Liver (tissue), 9 donors: ENCODE measurements around the gene PDCD6IP. TPM values are rescaled to one million over a fixed set of nuclear protein-coding genes. Genes with fewer than 3 reads are reported as not detected.

Experiments used
- DNase-seq: peaks from one replicate; pipeline ENCODE4 v3.0.0-alpha.2; 2017; ENCODE audit warnings: low spot score
- H3K27ac ChIP-seq, 2 donors: one replicate each; pipeline ENCODE4 v1.7.0; 2013; ENCODE audit warnings: inconsistent platforms in 2 of 2, low read length in 2 of 2, control low read depth in 1 of 2, low read depth in 1 of 2, mild to moderate bottlenecking in 1 of 2
- H3K27me3 ChIP-seq, 4 donors: one replicate each; pipeline versions ENCODE4 v1.6.1 to v1.7.0; 2013; ENCODE audit warnings: low read length in 3 of 4, inconsistent platforms in 1 of 4, mild to moderate bottlenecking in 1 of 4, moderate library complexity in 1 of 4; ENCODE audit not compliant: control insufficient read depth in 4 of 4, insufficient read depth in 4 of 4
- H3K36me3 ChIP-seq, 4 donors: one replicate each; pipeline versions ENCODE4 v1.6.1 to v1.7.0; 2013; ENCODE audit warnings: low read length in 3 of 4, mild to moderate bottlenecking in 3 of 4, low read depth in 1 of 4, moderate library complexity in 1 of 4; ENCODE audit not compliant: control insufficient read depth in 4 of 4, insufficient read depth in 3 of 4
- H3K4me1 ChIP-seq, 4 donors: one replicate each; pipeline versions ENCODE4 v1.6.1 to v1.7.0; 2013; ENCODE audit warnings: low read length in 3 of 4, mild to moderate bottlenecking in 3 of 4, moderate library complexity in 1 of 4; ENCODE audit not compliant: control insufficient read depth in 4 of 4, insufficient read depth in 4 of 4
- H3K4me3 ChIP-seq, 3 donors: one replicate each; pipeline versions ENCODE4 v1.6.1 to v1.7.0; 2013; ENCODE audit warnings: low read length in 3 of 3, control low read depth in 1 of 3, low read depth in 1 of 3, mild to moderate bottlenecking in 1 of 3
- H3K9ac ChIP-seq, 2 donors: one replicate each; pipeline ENCODE4 v1.7.0; 2013; ENCODE audit warnings: low read length in 2 of 2, mild to moderate bottlenecking in 2 of 2, moderate library complexity in 2 of 2, control low read depth in 1 of 2, low read depth in 1 of 2
- H3K9me3 ChIP-seq, 4 donors: one replicate each; pipeline versions ENCODE4 v1.6.1 to v1.7.0; 2013; ENCODE audit warnings: low read length in 3 of 4; ENCODE audit not compliant: control insufficient read depth in 4 of 4
- CTCF ChIP-seq: fragments of 150-350 bp; IDR thresholded peaks from 2 replicates; pipeline ENCODE4 v1.5.1; 2017; ENCODE audit warnings: improper control_type of control experiment, low read depth, low read length; ENCODE audit not compliant: missing input control
- EGR1 ChIP-seq, 2 donors: IDR thresholded peaks; 2 replicates each; pipeline ENCODE4 v1.6.1; 2016 to 2018; ENCODE audit warnings: antibody characterized with exemption in 2 of 2, low read depth in 2 of 2
- FOXA1 ChIP-seq: IDR thresholded peaks from 2 replicates; pipeline ENCODE4 v1.6.1; 2016; ENCODE audit warnings: antibody characterized with exemption
- FOXA2 ChIP-seq: IDR thresholded peaks from 2 replicates; pipeline ENCODE4 v1.6.1; 2016; ENCODE audit warnings: antibody characterized with exemption
- GABPA ChIP-seq, 2 donors: IDR thresholded peaks in 1 of 2; conservative IDR thresholded peaks in 1 of 2; 2 replicates each; pipeline ENCODE4 v1.6.1; 2016; ENCODE audit warnings: antibody characterized with exemption in 2 of 2, mild to moderate bottlenecking in 1 of 2, moderate library complexity in 1 of 2
- HNF4A ChIP-seq, 2 donors: conservative IDR thresholded peaks; 2 replicates each; pipeline ENCODE4 v1.6.1; 2016; ENCODE audit warnings: antibody characterized with exemption in 2 of 2, mild to moderate bottlenecking in 2 of 2
- JUND ChIP-seq, 2 donors: IDR thresholded peaks; 2 replicates each; pipeline ENCODE4 v1.6.1; 2016; ENCODE audit warnings: antibody characterized with exemption in 2 of 2
- MAX ChIP-seq: IDR thresholded peaks from 2 replicates; pipeline ENCODE4 v1.6.1; 2016; ENCODE audit warnings: antibody characterized with exemption
- RXRA ChIP-seq, 2 donors: IDR thresholded peaks; 2 replicates each; pipeline ENCODE4 v1.6.1; 2017 to 2018; ENCODE audit warnings: antibody characterized with exemption in 2 of 2, mild to moderate bottlenecking in 1 of 2
- SP1 ChIP-seq: IDR thresholded peaks from 2 replicates; pipeline ENCODE4 v1.6.1; 2018; ENCODE audit warnings: antibody characterized with exemption, mild to moderate bottlenecking
- TAF1 ChIP-seq: conservative IDR thresholded peaks from 2 replicates; pipeline ENCODE4 v1.6.1; 2016; ENCODE audit warnings: antibody characterized with exemption, mild to moderate bottlenecking
- ZBTB33 ChIP-seq: IDR thresholded peaks from 2 replicates; pipeline ENCODE4 v1.6.1; 2016; ENCODE audit warnings: antibody characterized with exemption
- WGBS: extraction: QIAGEN DNeasy Blood & Tissue Kit; methylation state at CpG from one replicate; pipeline ENCODE4 v1.1.7; 2013; 5-methylcytosine and 5-hydroxymethylcytosine counted together
- polyA plus RNA-seq, 2 donors: library from polyadenylated mRNA; stranded (reverse) in 1 of 2; unstranded in 1 of 2; fragments of 200-250 nt in 1 of 2; fragments of >200 nt in 1 of 2; fragmentation: Nextera tagmentation in 1 of 2; extraction: Ambion mirVana in 1 of 2; gene quantifications; one replicate each; pipeline versions ENCODE4 v1.2.1 to v1.2.3, GENCODE V29; 2013 to 2015
- total RNA-seq, 2 donors: library from RNA; depleted of rRNA; stranded (reverse); fragments of >200 nt; gene quantifications; one replicate each; pipeline ENCODE4 v1.2.3, GENCODE V29; 2014
- TF ChIP-seq, protein P1 (sequence below): IDR thresholded peaks from 2 replicates; pipeline ENCODE4 v1.6.1; 2016; ENCODE audit warnings: antibody characterized with exemption, mild to moderate bottlenecking
- donor health status: healthy.
- donor health status: healthy.
- donor health status: healthy.
- donor health status: healthy.
- donor health status: healthy.

Gene PDCD6IP
- total and polyA plus RNA-seq, 4 donors = 31.9 to 73.8 (median 47.9) TPM

DNA sequence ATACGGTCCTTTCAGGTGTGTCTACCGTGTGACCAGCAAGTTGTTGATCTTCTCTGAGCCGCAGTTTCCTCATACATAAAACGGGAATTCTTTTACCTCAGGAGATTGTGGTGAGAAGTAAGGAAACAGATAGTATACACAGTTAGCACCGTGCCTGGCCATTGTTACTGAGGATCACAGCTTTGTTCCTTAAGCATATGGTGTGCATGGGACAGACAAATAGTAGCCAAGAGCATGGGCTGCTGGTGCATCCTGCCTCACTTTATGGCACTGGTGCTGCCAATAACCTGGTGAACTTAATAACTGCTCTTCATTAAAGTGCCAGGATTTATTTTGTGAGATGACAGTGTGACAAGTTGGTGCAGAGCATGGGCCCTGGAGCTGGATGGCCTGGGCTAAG lies 86.3 kb downstream of the PDCD6IP start:
- Histone ChIP-seq H3K4me1 (peaks cover 0 to 7% (median 6%) of the 10 kb centered on the region in 4 donors), H3K27me3 (no peaks in the 10 kb centered on the region), H3K36me3 (no peaks in the 10 kb centered on the region), H3K27ac (no peak overlapping the region), H3K4me3 (no peak overlapping the region), H3K9me3 (no peaks in the 10 kb centered on the region), H3K9ac (no peak overlapping the region)
- 49% methylated on average over 5 of the region's 5 CpGs for WGBS
- TF ChIP-seq MAX (no peak), GABPA (IDR thresholded peaks at IDR 0.05 in 1 of 2, conservative IDR thresholded peaks at IDR 0.05 in 1 of 2) (no peak), FOXA2 (no peak), RXRA (IDR thresholded peaks at IDR 0.05) (no peak), EGR1 (IDR thresholded peaks at IDR 0.05; ENCODE audit: low read depth in 2 of 2) (no peak)
- no peak for DNase-seq

GRCh38 chr3:33885496-33885895 lies 87.1 kb downstream of the PDCD6IP start:
- no peaks in the 10 kb centered on the region for H3K9me3 ChIP-seq

More at GRCh38 chr3:33885496-33885895, 87.1 kb downstream of the PDCD6IP start:
- DNase-seq = no peak
- TF ChIP-seq SP1 (no peak), RXRA (IDR thresholded peaks at IDR 0.05) (no peak), TAF1 (no peak), MAX (no peak), ZBTB33 (no peak), JUND (IDR thresholded peaks at IDR 0.05) (no peak), FOXA1 (no peak), GABPA (IDR thresholded peaks at IDR 0.05 in 1 of 2, conservative IDR thresholded peaks at IDR 0.05 in 1 of 2) (no peak), CTCF (no peak), HNF4A (conservative IDR thresholded peaks at IDR 0.05) (no peak)
- TF ChIP-seq, protein P1, sequence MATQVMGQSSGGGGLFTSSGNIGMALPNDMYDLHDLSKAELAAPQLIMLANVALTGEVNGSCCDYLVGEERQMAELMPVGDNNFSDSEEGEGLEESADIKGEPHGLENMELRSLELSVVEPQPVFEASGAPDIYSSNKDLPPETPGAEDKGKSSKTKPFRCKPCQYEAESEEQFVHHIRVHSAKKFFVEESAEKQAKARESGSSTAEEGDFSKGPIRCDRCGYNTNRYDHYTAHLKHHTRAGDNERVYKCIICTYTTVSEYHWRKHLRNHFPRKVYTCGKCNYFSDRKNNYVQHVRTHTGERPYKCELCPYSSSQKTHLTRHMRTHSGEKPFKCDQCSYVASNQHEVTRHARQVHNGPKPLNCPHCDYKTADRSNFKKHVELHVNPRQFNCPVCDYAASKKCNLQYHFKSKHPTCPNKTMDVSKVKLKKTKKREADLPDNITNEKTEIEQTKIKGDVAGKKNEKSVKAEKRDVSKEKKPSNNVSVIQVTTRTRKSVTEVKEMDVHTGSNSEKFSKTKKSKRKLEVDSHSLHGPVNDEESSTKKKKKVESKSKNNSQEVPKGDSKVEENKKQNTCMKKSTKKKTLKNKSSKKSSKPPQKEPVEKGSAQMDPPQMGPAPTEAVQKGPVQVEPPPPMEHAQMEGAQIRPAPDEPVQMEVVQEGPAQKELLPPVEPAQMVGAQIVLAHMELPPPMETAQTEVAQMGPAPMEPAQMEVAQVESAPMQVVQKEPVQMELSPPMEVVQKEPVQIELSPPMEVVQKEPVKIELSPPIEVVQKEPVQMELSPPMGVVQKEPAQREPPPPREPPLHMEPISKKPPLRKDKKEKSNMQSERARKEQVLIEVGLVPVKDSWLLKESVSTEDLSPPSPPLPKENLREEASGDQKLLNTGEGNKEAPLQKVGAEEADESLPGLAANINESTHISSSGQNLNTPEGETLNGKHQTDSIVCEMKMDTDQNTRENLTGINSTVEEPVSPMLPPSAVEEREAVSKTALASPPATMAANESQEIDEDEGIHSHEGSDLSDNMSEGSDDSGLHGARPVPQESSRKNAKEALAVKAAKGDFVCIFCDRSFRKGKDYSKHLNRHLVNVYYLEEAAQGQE = no peak
- 80% methylated on average over 6 of the region's 6 CpGs for WGBS
- H3K36me3 ChIP-seq = no peaks in the 10 kb centered on the region
- peaks cover 0 to 7% (median 6%) of the 10 kb centered on the region in 4 donors for H3K4me1 ChIP-seq
- no peak overlapping the region for H3K9ac ChIP-seq
- H3K4me3 ChIP-seq = no peak overlapping the region
- H3K27ac ChIP-seq = no peak overlapping the region
- no peaks in the 10 kb centered on the region for H3K27me3 ChIP-seq
